DND-41 (cell line): ENCODE measurements around the gene CRTAP.

Source experiments
- EZH2 ChIP-seq: IDR thresholded peaks from 3 replicates; pipeline ENCODE4 v1.6.1; 2012; ENCODE audit warnings: borderline replicate concordance, low read depth, mild to moderate bottlenecking, moderate library complexity, low read length, inconsistent platforms; ENCODE audit not compliant: severe bottlenecking
- TF ChIP-seq, protein P1 (sequence below): IDR thresholded peaks from 2 replicates; pipeline ENCODE4 v1.5.1; 2012; ENCODE audit warnings: borderline replicate concordance, low read length, moderate library complexity, mild to moderate bottlenecking; ENCODE audit not compliant: poor library complexity, severe bottlenecking; ENCODE audit errors: extremely low read depth

GRCh38 chr3:33159981-33160380 is 46.2 kb downstream of the CRTAP start:
- TF ChIP-seq, protein P1, sequence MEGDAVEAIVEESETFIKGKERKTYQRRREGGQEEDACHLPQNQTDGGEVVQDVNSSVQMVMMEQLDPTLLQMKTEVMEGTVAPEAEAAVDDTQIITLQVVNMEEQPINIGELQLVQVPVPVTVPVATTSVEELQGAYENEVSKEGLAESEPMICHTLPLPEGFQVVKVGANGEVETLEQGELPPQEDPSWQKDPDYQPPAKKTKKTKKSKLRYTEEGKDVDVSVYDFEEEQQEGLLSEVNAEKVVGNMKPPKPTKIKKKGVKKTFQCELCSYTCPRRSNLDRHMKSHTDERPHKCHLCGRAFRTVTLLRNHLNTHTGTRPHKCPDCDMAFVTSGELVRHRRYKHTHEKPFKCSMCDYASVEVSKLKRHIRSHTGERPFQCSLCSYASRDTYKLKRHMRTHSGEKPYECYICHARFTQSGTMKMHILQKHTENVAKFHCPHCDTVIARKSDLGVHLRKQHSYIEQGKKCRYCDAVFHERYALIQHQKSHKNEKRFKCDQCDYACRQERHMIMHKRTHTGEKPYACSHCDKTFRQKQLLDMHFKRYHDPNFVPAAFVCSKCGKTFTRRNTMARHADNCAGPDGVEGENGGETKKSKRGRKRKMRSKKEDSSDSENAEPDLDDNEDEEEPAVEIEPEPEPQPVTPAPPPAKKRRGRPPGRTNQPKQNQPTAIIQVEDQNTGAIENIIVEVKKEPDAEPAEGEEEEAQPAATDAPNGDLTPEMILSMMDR, result no peak
- TF ChIP-seq EZH2, result no peak
